Epithelial cell of proximal tubule (primary cell): ENCODE data around the gene UBTF. TPM values are rescaled to one million over a fixed set of nuclear protein-coding genes. Genes with fewer than 3 reads are reported as not detected.

ENCODE experiments used
- DNase-seq: peaks from one replicate; pipeline ENCODE4 v3.0.0-alpha.2; 2011; ENCODE audit warnings: low read depth
- H3K4me3 ChIP-seq: 2 replicates; pipeline ENCODE4 v1.5.1; 2011; ENCODE audit warnings: low read depth, mild to moderate bottlenecking, low read length
- total RNA-seq: library from RNA; depleted of rRNA; stranded (reverse); fragments of >200 nt; gene quantifications from 2 replicates; pipeline ENCODE4 v1.2.3, GENCODE V29; 2015
- TF ChIP-seq, protein P1 (sequence below): conservative IDR thresholded peaks from 2 replicates; pipeline ENCODE4 v1.5.1; 2012; ENCODE audit warnings: low read depth, mild to moderate bottlenecking, low read length

UBTF gene
- total RNA-seq, 1 donor from 2014 or later: 37.5 TPM

- H3K4me3 ChIP-seq: no peak within 1 kb of the TSS
- TF ChIP-seq, protein P1, sequence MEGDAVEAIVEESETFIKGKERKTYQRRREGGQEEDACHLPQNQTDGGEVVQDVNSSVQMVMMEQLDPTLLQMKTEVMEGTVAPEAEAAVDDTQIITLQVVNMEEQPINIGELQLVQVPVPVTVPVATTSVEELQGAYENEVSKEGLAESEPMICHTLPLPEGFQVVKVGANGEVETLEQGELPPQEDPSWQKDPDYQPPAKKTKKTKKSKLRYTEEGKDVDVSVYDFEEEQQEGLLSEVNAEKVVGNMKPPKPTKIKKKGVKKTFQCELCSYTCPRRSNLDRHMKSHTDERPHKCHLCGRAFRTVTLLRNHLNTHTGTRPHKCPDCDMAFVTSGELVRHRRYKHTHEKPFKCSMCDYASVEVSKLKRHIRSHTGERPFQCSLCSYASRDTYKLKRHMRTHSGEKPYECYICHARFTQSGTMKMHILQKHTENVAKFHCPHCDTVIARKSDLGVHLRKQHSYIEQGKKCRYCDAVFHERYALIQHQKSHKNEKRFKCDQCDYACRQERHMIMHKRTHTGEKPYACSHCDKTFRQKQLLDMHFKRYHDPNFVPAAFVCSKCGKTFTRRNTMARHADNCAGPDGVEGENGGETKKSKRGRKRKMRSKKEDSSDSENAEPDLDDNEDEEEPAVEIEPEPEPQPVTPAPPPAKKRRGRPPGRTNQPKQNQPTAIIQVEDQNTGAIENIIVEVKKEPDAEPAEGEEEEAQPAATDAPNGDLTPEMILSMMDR: no peak
- no peak for DNase-seq
Observed at GRCh38 chr17:44170499-44171201, 48.8 kb downstream of the UBTF start, which contains the start of gene ASB16. TSS of gene ASB16 (plus strand) at chr17:44170704. CDS start at chr17:44170790, 86 bp downstream.

DNA sequence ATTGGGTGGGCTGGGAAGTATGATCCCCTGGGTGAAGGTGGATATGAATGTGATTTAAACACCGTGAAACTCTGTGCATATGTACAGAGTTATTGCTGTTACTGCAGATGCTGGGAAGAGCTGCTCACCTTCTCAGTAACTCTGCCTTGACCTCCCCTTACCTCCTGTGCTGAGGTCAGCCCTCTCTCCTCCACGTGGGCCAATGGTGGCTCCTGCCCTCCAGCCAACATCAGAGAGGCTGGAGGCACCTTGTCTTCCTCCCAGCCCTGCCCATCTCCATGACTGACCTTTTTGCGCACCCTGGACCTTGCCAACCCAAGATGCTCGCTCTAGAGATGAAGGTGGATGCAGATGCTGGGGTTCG, 49.4 kb downstream of the UBTF start:
- TF ChIP-seq, protein P1: no peak
- no peak for DNase-seq
- no peak overlapping the region for H3K4me3 ChIP-seq

GRCh38 chr17:44167181-44167861, 52.2 kb downstream of the UBTF start:
- H3K4me3 ChIP-seq: no peak overlapping the region
- TF ChIP-seq, protein P1: no peak
- no peak for DNase-seq

DNA sequence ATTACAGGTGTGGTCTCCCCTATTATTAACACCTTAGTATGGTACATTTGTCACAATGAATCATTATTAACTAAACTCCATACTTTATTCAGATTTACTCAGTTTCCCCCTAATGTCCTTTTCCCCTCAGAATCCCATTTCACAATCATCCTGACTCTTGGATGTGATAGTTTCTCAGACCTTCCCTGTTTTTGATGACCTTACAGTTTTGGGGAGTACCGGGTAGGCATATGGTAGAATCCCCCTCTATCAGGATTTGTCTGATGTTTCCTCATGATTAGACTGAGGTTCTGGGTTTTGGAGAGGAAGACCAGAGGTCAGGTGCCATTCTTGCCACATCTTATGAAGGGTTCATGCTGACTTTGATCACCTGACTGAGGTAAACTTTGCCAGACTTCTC, 55.0 kb downstream of the UBTF start:
- TF ChIP-seq, protein P1: no peak
- no peak overlapping the region for H3K4me3 ChIP-seq
- no peak for DNase-seq

DNA sequence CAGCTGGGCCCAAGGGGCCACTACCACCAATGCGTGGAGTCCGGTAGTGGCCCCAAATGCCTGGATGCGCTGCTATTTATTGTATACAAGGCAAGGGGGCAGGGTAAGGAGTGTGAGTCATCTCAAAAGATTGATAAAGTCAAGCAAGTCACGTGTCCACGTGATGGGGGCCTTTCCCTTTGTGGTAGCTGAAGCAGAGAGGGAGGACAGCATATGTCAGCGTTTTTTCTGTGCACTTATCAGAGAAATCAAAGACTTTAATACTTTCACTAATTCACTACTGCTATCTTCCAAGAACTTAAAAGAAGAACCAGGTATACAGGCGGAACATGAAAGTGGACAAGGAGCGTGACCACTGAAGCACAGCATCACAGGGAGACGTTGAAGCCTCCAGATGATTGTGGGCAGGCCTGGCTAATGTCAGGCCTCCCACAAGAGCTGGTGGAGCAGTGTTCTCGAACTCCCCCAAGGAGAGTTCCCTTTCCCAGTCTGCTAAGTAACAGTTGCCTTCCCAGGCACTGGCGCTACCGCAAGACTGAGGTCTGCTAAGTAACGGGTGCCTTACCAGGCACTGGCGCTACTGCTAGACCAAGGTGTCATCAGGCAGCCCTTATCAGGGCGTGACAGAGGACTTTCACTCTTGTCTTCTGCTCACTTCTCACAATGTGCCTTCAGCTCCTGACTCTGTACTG, 59.8 kb downstream of the UBTF start:
- no peak overlapping the region for H3K4me3 ChIP-seq
- TF ChIP-seq, protein P1: no peak
- no peak for DNase-seq

DNA sequence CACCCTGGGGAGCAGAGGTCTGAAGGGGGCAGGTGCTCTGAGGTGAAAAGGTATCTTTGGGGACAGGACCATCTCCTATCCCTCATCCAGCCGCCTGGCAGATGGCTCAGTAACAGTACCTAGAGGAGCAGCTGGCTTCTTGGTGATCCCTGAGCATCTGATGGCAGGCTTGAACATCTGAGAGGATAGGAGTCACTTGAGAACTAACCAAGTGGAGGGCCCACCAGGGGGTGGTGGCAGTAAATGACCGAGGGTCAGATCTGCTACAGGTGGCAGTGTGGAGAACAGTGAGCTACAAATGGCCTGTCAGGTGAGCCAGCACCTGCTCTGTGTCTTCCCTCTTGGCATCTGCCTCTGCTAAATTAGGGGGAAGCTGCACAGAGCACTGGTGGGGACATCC, 64.0 kb downstream of the UBTF start:
- DNase-seq: no peak
- TF ChIP-seq, protein P1: no peak
- H3K4me3 ChIP-seq: no peak overlapping the region

Other genes with a start within 250 kb of the UBTF start
- gene NAGS, start 215.1 kb downstream of the UBTF start, total RNA-seq: 14.1 and 21.0 TPM in 2 replicates
- 38.2 and 42.9 TPM in 2 replicates for gene TMEM101, start 204.7 kb downstream of the UBTF start, total RNA-seq
- gene LSM12, start 153.0 kb downstream of the UBTF start, total RNA-seq: 58.5 and 75.8 TPM in 2 replicates
- 42.4 and 56.7 TPM in 2 replicates for gene G6PC3, start 148.9 kb downstream of the UBTF start, total RNA-seq
- gene HDAC5, start 96.0 kb downstream of the UBTF start, total RNA-seq: 7.3 and 13.5 TPM in 2 replicates
- 12.0 and 12.9 TPM in 2 replicates for gene HROB, start 77.7 kb downstream of the UBTF start, total RNA-seq
- not detected in 2 replicates for gene ASB16, start 49.0 kb downstream of the UBTF start, total RNA-seq
- 19.1 and 26.3 TPM in 2 replicates for gene TMUB2, start 32.7 kb downstream of the UBTF start, total RNA-seq
- gene ATXN7L3, start 19.8 kb downstream of the UBTF start, total RNA-seq: 40.2 and 61.4 TPM in 2 replicates
- gene SLC4A1, start 48.5 kb upstream of the UBTF start, total RNA-seq: not detected in 2 replicates
- 0.07 and 2.2 TPM in 2 replicates for gene RUNDC3A, start 88.9 kb upstream of the UBTF start, total RNA-seq
- gene SLC25A39, start 105.1 kb upstream of the UBTF start, total RNA-seq: 161 and 197 TPM in 2 replicates
- gene GRN, start 125.6 kb upstream of the UBTF start, total RNA-seq: 195 and 567 TPM in 2 replicates
- 8.0 and 15.0 TPM in 2 replicates for gene FAM171A2, start 144.2 kb upstream of the UBTF start, total RNA-seq
- gene ITGA2B, start 170.0 kb upstream of the UBTF start, total RNA-seq: 0.14 and 0.81 TPM in 2 replicates